ENCODE results near the gene MYT1.
"Not testable (repeated sequence)": the region's sequence is repeated elsewhere in the genome, so short reads cannot be mapped to it uniquely, and the experiment has no call there.

The MYT1 gene

DNA sequence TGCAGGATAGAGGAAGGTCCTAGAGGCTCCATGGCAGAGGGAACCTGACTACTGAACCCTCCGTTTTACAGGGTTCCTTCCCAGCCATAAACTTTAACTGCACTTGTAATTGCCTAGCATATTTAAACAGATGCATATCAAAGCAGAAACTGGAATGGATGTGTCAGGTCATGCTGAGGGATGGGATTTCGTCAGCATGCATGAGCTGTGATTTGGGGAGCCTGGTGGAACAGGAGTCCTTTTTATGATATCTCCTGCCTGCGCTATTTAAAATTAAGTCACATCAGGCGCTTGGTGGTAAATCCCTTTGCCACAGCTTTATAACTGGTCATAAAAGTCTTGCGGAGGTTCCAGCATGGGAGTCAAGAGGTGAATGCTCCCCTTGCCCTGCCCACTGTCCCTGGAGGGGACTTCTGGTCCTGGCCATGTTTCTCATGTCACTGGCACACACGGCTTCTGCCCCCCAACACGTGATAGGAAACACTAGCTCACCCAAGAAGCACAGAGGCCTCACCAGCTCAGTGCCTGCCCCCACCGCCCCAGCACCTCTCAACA is 65.3 kb downstream of the MYT1 start:
- H3K4me3 ChIP-seq (ENCODE audit: insufficient read length, low read depth) = no peak overlapping the region
- no peaks in the 10 kb centered on the region for H3K36me3 ChIP-seq (ENCODE audit: insufficient read depth, insufficient read length, low read length)
- no peak overlapping the region for H3K9ac ChIP-seq (ENCODE audit: insufficient read length, low read depth)
- H3K4me1 ChIP-seq (ENCODE audit: insufficient read depth, insufficient read length) = no peaks in the 10 kb centered on the region
- DNase-seq (ENCODE audit: low read depth, low spot score) = no peak
- H3K9me3 ChIP-seq (ENCODE audit: insufficient read depth, low read length) = peaks cover 6% of the 10 kb centered on the region; the same call in 1 of the 2 replicates
- no peaks in the 10 kb centered on the region for H3K27me3 ChIP-seq (ENCODE audit: insufficient read depth, insufficient read length)
- TF ChIP-seq YY1 (IDR thresholded peaks at IDR 0.05; ENCODE audit: insufficient read depth, insufficient read length) = no peak
- TF ChIP-seq SUZ12 (IDR thresholded peaks at IDR 0.05; ENCODE audit: extremely low read depth, insufficient read depth, insufficient read length) = no peak
- TF ChIP-seq ZNF274 (IDR thresholded peaks at IDR 0.05; ENCODE audit: low read depth, low read length) = no peak

DNA sequence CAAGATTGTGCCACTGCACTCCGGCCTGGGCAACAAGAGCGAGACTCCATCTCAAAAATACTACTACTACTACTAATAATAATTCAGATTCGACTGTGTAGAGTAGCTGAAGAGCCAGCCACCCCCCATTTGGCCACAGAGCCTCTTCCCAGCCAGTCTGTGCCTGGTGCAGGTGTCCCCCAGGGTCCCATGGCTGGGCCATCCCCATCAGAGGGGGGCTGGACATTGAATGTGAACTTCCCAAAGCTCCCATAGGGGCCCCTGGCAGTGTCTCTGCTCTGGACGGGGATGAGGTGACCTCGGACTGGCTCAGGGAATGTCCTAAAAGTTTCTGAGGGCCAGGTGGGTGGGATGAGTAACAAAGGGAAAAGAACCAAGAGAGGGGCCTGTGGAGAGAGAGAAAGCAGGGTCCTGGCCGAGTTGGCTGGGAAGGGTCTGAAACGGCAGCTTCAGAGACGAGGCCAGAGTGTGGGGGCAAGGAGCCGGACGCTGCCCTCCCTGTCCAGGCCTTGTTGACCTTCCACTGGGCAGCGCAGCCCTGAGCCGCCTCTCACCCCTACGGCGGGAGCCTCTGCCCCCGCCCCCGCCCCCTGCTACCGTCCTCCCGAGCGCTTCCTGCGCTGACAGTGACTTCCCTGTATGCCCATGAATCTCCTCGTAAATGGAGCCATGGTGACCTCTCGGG is 66.4 kb downstream of the MYT1 start:
- H3K27me3 ChIP-seq (ENCODE audit: insufficient read depth, insufficient read length) = no peaks in the 10 kb centered on the region
- peaks cover 6% of the 10 kb centered on the region; the same call in 1 of the 2 replicates for H3K9me3 ChIP-seq (ENCODE audit: insufficient read depth, low read length)
- DNase-seq (ENCODE audit: low read depth, low spot score) = no peak
- no peak overlapping the region for H3K4me3 ChIP-seq (ENCODE audit: insufficient read length, low read depth)
- H3K36me3 ChIP-seq (ENCODE audit: insufficient read depth, insufficient read length, low read length) = no peaks in the 10 kb centered on the region
- no peaks in the 10 kb centered on the region for H3K4me1 ChIP-seq (ENCODE audit: insufficient read depth, insufficient read length)
- TF ChIP-seq SUZ12 (IDR thresholded peaks at IDR 0.05; ENCODE audit: extremely low read depth, insufficient read depth, insufficient read length) (no peak), YY1 (IDR thresholded peaks at IDR 0.05; ENCODE audit: insufficient read depth, insufficient read length) (no peak), ZNF274 (IDR thresholded peaks at IDR 0.05; ENCODE audit: low read depth, low read length) (no peak)
- H3K9ac ChIP-seq (ENCODE audit: insufficient read length, low read depth) = no peak overlapping the region

DNA sequence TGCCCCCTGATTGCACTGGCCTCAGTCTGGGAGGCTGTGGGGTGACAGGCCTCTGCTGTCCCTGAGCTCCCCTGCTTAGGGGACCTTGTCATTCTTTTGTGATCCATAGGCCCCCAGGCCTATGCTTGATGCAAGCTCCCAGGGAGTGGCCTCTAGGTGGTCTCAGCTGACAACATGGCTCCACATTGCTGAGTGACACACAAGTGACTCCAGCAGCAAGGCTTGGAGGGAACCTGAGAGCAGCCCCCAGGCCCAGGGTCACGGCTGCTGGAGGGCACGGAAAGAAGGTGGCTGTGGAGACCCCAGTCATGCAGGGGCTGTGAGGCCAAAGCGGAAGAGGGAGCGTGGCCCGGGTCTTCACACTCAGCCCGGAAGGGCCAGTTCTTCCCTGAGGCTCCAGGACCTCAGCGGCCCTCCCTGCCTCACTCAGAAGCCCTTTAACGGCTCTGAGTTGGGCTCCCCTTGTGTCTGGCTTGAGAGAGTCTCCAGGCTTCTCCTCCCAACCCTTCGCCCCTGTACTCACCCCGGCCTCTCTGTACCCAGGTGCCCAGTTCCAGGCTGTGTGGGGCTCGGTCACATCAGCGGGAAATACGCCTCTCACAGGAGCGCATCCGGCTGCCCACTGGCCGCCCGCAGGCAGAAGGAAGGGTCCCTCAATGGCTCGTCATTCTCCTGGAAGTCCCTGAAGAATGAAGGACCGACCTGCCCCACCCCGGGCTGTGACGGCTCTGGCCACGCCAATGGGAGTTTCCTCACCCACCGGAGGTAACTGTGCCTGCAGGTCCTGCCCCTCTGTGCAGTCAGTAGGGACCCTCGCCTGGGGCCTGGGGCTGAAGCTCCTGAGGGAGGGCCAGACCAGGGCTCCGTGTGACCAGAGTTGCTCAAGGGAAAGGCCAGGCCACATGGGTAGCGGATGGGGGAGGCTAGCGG is 67.6 kb downstream of the MYT1 start:
- no peaks in the 10 kb centered on the region for H3K36me3 ChIP-seq (ENCODE audit: insufficient read depth, insufficient read length, low read length)

DNA sequence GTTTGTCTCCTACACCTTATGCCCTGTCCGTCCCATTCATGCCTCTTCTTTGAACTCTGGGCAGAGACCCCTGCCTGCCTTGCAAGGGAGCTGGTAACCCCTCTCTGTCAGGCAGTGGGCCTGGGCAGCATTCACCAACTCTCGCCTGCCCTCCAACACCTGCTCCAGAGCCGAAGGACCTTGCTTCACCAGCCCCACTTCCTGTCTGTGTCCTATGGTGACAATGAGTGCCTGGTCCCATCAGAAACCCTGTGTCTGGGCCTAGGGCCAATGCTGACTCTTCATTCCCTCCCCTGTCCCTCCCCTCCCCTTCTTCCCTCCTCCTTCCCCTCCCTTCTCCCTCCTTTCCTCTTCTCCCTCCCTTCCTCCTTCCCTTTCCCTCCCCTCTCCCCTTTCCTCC is 68.5 kb downstream of the MYT1 start:
- Histone ChIP-seq H3K27me3 (ENCODE audit: insufficient read depth, insufficient read length) (no peaks in the 10 kb centered on the region), H3K9me3 (ENCODE audit: insufficient read depth, low read length) (peaks cover 6% of the 10 kb centered on the region; the same call in 1 of the 2 replicates)
- DNase-seq (ENCODE audit: low read depth, low spot score) = no peak

More for the DNA sequence above, 67.6 kb downstream of the MYT1 start:
- TF ChIP-seq SUZ12 (IDR thresholded peaks at IDR 0.05; ENCODE audit: extremely low read depth, insufficient read depth, insufficient read length) (no peak), YY1 (IDR thresholded peaks at IDR 0.05; ENCODE audit: insufficient read depth, insufficient read length) (no peak), ZNF274 (IDR thresholded peaks at IDR 0.05; ENCODE audit: low read depth, low read length) (no peak)
- H3K9ac ChIP-seq (ENCODE audit: insufficient read length, low read depth) = peak overlapping the region; percentile 62
- H3K4me1 ChIP-seq (ENCODE audit: insufficient read depth, insufficient read length) = no peaks in the 10 kb centered on the region
- no peak for DNase-seq (ENCODE audit: low read depth, low spot score)
- peaks cover 6% of the 10 kb centered on the region; the same call in 1 of the 2 replicates for H3K9me3 ChIP-seq (ENCODE audit: insufficient read depth, low read length)
- H3K4me3 ChIP-seq (ENCODE audit: insufficient read length, low read depth) = no peak overlapping the region
- H3K27me3 ChIP-seq (ENCODE audit: insufficient read depth, insufficient read length) = no peaks in the 10 kb centered on the region

GRCh38 chr20:64233725-64234124 is 69.5 kb downstream of the MYT1 start:
- no peak for DNase-seq (ENCODE audit: low read depth, low spot score)
- Histone ChIP-seq H3K9ac (ENCODE audit: insufficient read length, low read depth) (no peak overlapping the region), H3K9me3 (ENCODE audit: insufficient read depth, low read length) (peaks cover 6% of the 10 kb centered on the region; the same call in 1 of the 2 replicates), H3K4me3 (ENCODE audit: insufficient read length, low read depth) (no peak overlapping the region), H3K36me3 (ENCODE audit: insufficient read depth, insufficient read length, low read length) (no peaks in the 10 kb centered on the region), H3K27me3 (ENCODE audit: insufficient read depth, insufficient read length) (no peaks in the 10 kb centered on the region), H3K4me1 (ENCODE audit: insufficient read depth, insufficient read length) (no peaks in the 10 kb centered on the region)
- no peak for TF ChIP-seq ZNF274 (IDR thresholded peaks at IDR 0.05; ENCODE audit: low read depth, low read length)

More for the DNA sequence above, 68.5 kb downstream of the MYT1 start:
- Histone ChIP-seq H3K9ac (ENCODE audit: insufficient read length, low read depth) (no peak overlapping the region), H3K36me3 (ENCODE audit: insufficient read depth, insufficient read length, low read length) (no peaks in the 10 kb centered on the region), H3K4me1 (ENCODE audit: insufficient read depth, insufficient read length) (no peaks in the 10 kb centered on the region), H3K4me3 (ENCODE audit: insufficient read length, low read depth) (no peak overlapping the region)
- TF ChIP-seq YY1 (IDR thresholded peaks at IDR 0.05; ENCODE audit: insufficient read depth, insufficient read length) = no peak
- no peak for TF ChIP-seq ZNF274 (IDR thresholded peaks at IDR 0.05; ENCODE audit: low read depth, low read length)
- no peak for TF ChIP-seq SUZ12 (IDR thresholded peaks at IDR 0.05; ENCODE audit: extremely low read depth, insufficient read depth, insufficient read length)

GRCh38 chr20:64234291-64234791 is 70.1 kb downstream of the MYT1 start:
- Histone ChIP-seq H3K27me3 (ENCODE audit: insufficient read depth, insufficient read length) (no peaks in the 10 kb centered on the region), H3K36me3 (ENCODE audit: insufficient read depth, insufficient read length, low read length) (no peaks in the 10 kb centered on the region), H3K9ac (ENCODE audit: insufficient read length, low read depth) (no peak overlapping the region), H3K9me3 (ENCODE audit: insufficient read depth, low read length) (peaks cover 6% of the 10 kb centered on the region; the same call in 1 of the 2 replicates), H3K4me3 (ENCODE audit: insufficient read length, low read depth) (no peak overlapping the region), H3K4me1 (ENCODE audit: insufficient read depth, insufficient read length) (no peaks in the 10 kb centered on the region)
- TF ChIP-seq ZNF274 (IDR thresholded peaks at IDR 0.05; ENCODE audit: low read depth, low read length) (no peak), SUZ12 (IDR thresholded peaks at IDR 0.05; ENCODE audit: extremely low read depth, insufficient read depth, insufficient read length) (no peak), YY1 (IDR thresholded peaks at IDR 0.05; ENCODE audit: insufficient read depth, insufficient read length) (no peak)
- DNase-seq (ENCODE audit: low read depth, low spot score) = no peak

DNA sequence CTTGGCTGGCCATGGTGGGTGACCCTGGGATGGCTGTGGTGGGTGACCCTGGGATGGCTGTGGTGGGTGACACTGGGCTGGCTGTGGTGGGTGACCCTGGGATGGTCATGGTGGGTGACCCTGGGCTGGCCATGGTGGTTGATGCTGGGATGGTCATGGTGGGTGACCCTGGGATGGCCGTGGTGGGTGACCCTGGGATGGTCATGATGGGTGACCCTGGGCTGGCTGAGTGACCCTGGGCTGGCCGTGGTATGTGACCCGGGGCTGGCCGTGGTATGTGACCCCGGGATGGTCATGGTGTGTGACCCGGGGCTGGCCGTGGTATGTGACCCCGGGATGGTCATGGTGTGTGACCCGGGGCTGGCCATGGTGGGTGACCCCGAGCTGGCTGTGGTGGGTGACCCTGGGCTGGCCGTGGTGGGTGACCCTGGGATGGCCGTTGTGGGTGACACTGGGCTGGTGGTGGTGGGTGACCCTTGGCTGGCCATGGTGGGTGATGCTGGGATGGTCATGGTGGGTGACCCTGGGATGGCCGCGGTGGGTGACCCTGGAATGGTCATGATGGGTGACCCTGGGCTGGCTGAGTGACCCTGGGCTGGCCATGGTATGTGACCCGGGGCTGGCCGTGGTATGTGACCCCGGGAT is 70.8 kb downstream of the MYT1 start:
- H3K9me3 ChIP-seq (ENCODE audit: insufficient read depth, low read length) = peaks cover 10% of the 10 kb centered on the region; the same call in 1 of the 2 replicates
- not testable (repeated sequence) for DNase-seq (ENCODE audit: low read depth, low spot score); H3K4me1 ChIP-seq (ENCODE audit: insufficient read depth, insufficient read length); H3K36me3 ChIP-seq (ENCODE audit: insufficient read depth, insufficient read length, low read length); H3K4me3 ChIP-seq (ENCODE audit: insufficient read length, low read depth); H3K9ac ChIP-seq (ENCODE audit: insufficient read length, low read depth); H3K27me3 ChIP-seq (ENCODE audit: insufficient read depth, insufficient read length)
